Fibroblast of villous mesenchyme (primary cell): Measurements from ENCODE around the gene AP1AR. TPM values are rescaled to one million over a fixed set of nuclear protein-coding genes. Genes with fewer than 3 reads are reported as not detected.
"Not testable (repeated sequence)": the region's sequence is repeated elsewhere in the genome, so short reads cannot be mapped to it uniquely, and the experiment has no call there.

ENCODE experiments used
- DNase-seq: peaks from one replicate; pipeline ENCODE4 v3.0.0-alpha.2; 2010; ENCODE audit warnings: low read depth
- H3K4me3 ChIP-seq: 2 replicates; pipeline ENCODE4 v1.5.1; 2011; ENCODE audit warnings: low read depth, mild to moderate bottlenecking, low read length
- CTCF ChIP-seq: IDR thresholded peaks from 2 replicates; pipeline ENCODE4 v1.5.1; 2012; ENCODE audit warnings: low read depth, mild to moderate bottlenecking, low read length; ENCODE audit not compliant: insufficient read depth
- total RNA-seq: library from RNA; depleted of rRNA; stranded (reverse); fragments of >200 nt; gene quantifications from 2 replicates; pipeline ENCODE4 v1.2.3, GENCODE V29; 2012

Gene AP1AR
- total RNA-seq, 1 donor, result 24.2 TPM

- H3K4me3 ChIP-seq, result no peak overlapping the region
- no peak for DNase-seq
- no peak for TF ChIP-seq CTCF
These were observed 68.1 kb downstream of the AP1AR start for GRCh38 chr4:112299721-112300120.

- no peak overlapping the region for H3K4me3 ChIP-seq
- no peak for TF ChIP-seq CTCF
- DNase-seq, result no peak
These were observed 71.0 kb downstream of the AP1AR start for GRCh38 chr4:112302320-112303274.

DNA sequence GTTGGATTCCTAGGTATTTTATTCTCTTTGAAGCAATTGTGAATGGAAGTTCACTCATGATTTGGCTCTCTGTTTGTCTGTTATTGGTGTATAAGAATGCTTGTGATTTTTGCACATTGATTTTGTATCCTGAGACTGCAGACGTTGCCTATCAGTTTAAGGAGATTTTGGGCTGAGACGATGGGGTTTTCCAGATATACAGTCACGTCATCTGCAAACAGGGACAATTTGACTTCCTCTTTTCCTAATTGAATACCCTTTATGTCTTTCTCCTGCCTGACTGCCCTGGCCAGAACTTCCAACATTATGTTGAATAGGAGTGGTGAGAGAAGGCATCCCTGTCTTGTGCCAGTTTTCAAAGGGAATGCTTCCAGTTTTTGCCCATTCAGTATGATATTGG lies 73.9 kb downstream of the AP1AR start:
- DNase-seq, H3K4me3 ChIP-seq: not testable (repeated sequence)

- DNase-seq, result peak; percentile 36
- not testable (repeated sequence) for H3K4me3 ChIP-seq
These were observed 77.7 kb downstream of the AP1AR start for GRCh38 chr4:112309263-112309791.

DNA sequence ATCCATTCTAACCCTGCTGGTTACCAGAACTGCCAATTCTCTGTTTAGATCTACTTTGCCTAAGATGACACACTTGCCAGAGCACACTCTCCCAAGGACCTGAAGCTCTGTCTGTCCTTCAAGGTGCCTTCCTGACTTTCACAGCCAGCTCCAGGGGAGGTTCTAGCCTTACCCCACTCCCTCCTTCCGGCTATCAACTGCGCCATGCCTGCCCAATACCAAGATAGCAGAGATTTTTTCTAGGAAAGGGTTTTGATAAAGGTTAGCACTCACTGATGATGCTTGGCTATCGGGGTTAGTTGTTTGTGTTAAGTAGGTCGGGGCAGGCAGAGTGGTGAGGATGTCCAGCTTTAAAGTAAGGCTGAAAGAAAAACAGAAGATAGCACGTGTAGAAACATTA lies 79.9 kb downstream of the AP1AR start:
- TF ChIP-seq CTCF, result no peak
- H3K4me3 ChIP-seq, result no peak overlapping the region
- no peak for DNase-seq

GRCh38 chr4:112312610-112313239 lies 81.1 kb downstream of the AP1AR start:
- H3K4me3 ChIP-seq, result no peak overlapping the region
- DNase-seq, result no peak
- TF ChIP-seq CTCF, result no peak

DNA sequence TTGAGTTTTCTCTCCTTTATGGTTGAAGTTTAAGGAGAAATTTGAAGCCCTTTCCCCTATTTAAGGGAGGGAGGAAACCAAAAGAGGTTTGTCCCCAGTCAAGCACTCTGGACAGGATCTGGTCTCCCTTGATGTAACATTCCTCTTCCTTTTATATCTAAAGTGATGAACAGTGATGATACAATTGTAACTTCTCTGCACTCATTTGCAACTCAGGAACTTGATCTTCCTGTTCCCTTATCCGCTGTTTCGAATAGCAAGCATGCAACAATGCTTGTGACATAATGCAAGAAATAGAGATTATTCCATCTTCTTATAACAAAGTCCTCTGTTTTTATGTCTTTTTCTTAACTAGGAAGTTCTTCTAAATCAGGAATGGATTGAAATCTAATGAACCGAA lies 83.9 kb downstream of the AP1AR start:
- H3K4me3 ChIP-seq, result no peak overlapping the region
- no peak for DNase-seq
- TF ChIP-seq CTCF, result no peak
